Bronchial epithelial cell (primary cell): ENCODE data around the gene CHEK1. TPM values are rescaled to one million over a fixed set of nuclear protein-coding genes. Genes with fewer than 3 reads are reported as not detected.

ENCODE experiments used
- DNase-seq: peaks from one replicate; pipeline ENCODE4 v3.0.0-alpha.2; 2010; ENCODE audit warnings: low read depth
- FAIRE-seq: peaks from 2 replicates; lab custom pipeline; 2011; peaks lifted over from hg19 to GRCh38; lab: Jason Lieb, UNC
- H3K27me3 ChIP-seq: 2 replicates; pipeline ENCODE4 v1.5.1; 2011; ENCODE audit warnings: low read length; ENCODE audit not compliant: control insufficient read depth, insufficient read depth
- H3K36me3 ChIP-seq: 2 replicates; pipeline ENCODE4 v1.5.1; 2011; ENCODE audit warnings: low read length; ENCODE audit not compliant: control insufficient read depth, insufficient read depth
- H3K4me3 ChIP-seq: 2 replicates; pipeline ENCODE4 v1.5.1; 2011; ENCODE audit warnings: mild to moderate bottlenecking, low read depth, low read length, control low read depth
- CTCF ChIP-seq: IDR thresholded peaks from 2 replicates; pipeline ENCODE4 v1.5.1; 2011; ENCODE audit warnings: mild to moderate bottlenecking, moderate library complexity, low read length, control low read depth, inconsistent platforms; ENCODE audit not compliant: insufficient read depth, severe bottlenecking
- total RNA-seq: library from RNA; depleted of rRNA; stranded (reverse); fragments of >200 nt; gene quantifications from 2 replicates; pipeline ENCODE4 v1.2.1, GENCODE V29; 2014

Gene CHEK1
- total RNA-seq, 1 donor from 2014 or later, result 4.7 TPM

- no peak for TF ChIP-seq CTCF
- FAIRE-seq (no peak), DNase-seq (no peak)
- peaks cover 3% of the 10 kb centered on the region for H3K36me3 ChIP-seq
- H3K27me3 ChIP-seq, result no peaks in the 10 kb centered on the region
- H3K4me3 ChIP-seq, result no peak overlapping the region
These were observed 38.3 kb upstream of the CHEK1 start for GRCh38 chr11:125586623-125587022.

- Histone ChIP-seq H3K4me3 (no peak overlapping the region), H3K27me3 (no peaks in the 10 kb centered on the region), H3K36me3 (peaks cover 2% of the 10 kb centered on the region)
- no peak for TF ChIP-seq CTCF
- FAIRE-seq (no peak), DNase-seq (no peak)
These were observed 37.5 kb upstream of the CHEK1 start for GRCh38 chr11:125587480-125587879.

GRCh38 chr11:125588505-125588904 lies 36.5 kb upstream of the CHEK1 start:
- DNase-seq (peak; percentile 50), FAIRE-seq (no peak)
- Histone ChIP-seq H3K4me3 (no peak overlapping the region), H3K36me3 (peaks cover 1% of the 10 kb centered on the region), H3K27me3 (no peaks in the 10 kb centered on the region)
- no peak for TF ChIP-seq CTCF

- peak; percentile 68 for DNase-seq
- no peak for FAIRE-seq
- no peaks in the 10 kb centered on the region for H3K27me3 ChIP-seq
- H3K4me3 ChIP-seq, result peak overlapping the region; percentile 60
- TF ChIP-seq CTCF, result no peak
- H3K36me3 ChIP-seq, result peaks cover 2% of the 10 kb centered on the region
These were observed 33.2 kb upstream of the CHEK1 start for GRCh38 chr11:125591649-125592304.

GRCh38 chr11:125592305-125593113 lies 32.5 kb upstream of the CHEK1 start, which contains the start of gene STT3A:
Gene STT3A, plus strand, starts transcription at chr11:125592852. Its CDS starts 3,064 bp downstream, at chr11:125595916.
- Histone ChIP-seq H3K4me3 (peak within 1 kb of the TSS; percentile 86), H3K36me3 (peaks cover 3% of the 10 kb centered on the region), H3K27me3 (no peaks in the 10 kb centered on the region)
- DNase-seq (peak; percentile 98), FAIRE-seq (peak; percentile 7)
- no peak for TF ChIP-seq CTCF
